Measurements from ENCODE around the gene ARHGAP26. TPM values are rescaled to one million over a fixed set of nuclear protein-coding genes. Genes with fewer than 3 reads are reported as not detected.
A peak's percentile ranks its signal among the peaks of the same experiment; 100 is the strongest.
"Not testable (repeated sequence)": the region's sequence is repeated elsewhere in the genome, so short reads cannot be mapped to it uniquely, and the experiment has no call there.

ARHGAP26 gene
- total RNA-seq, 1 donor from 2014 or later, result 18.7 TPM

GRCh38 chr5:143085319-143085917 lies 315.2 kb downstream of the ARHGAP26 start:
- Mint-ChIP-seq H3K36me3 (peaks cover 4% of the 10 kb centered on the region), H3K4me3 (no peak overlapping the region), H3K27me3 (no peaks in the 10 kb centered on the region), H3K27ac (no peak overlapping the region), H3K9me3 (no peaks in the 10 kb centered on the region), H3K4me1 (ENCODE audit: unreplicated experiment) (peaks cover 10% of the 10 kb centered on the region)
- DNase-seq (ENCODE audit: extremely low spot score, unreplicated experiment), result no peak
- TF ChIP-seq CTCF (conservative IDR thresholded peaks at IDR 0.05), result no peak

- no peak overlapping the region for H3K4me3 Mint-ChIP-seq
- no peak for TF ChIP-seq CTCF (conservative IDR thresholded peaks at IDR 0.05)
- H3K27me3 Mint-ChIP-seq, result no peaks in the 10 kb centered on the region
- no peak for DNase-seq (ENCODE audit: extremely low spot score, unreplicated experiment)
- peaks cover 10% of the 10 kb centered on the region for H3K4me1 Mint-ChIP-seq (ENCODE audit: unreplicated experiment)
- no peak overlapping the region for H3K27ac Mint-ChIP-seq
- no peaks in the 10 kb centered on the region for H3K9me3 Mint-ChIP-seq
- H3K36me3 Mint-ChIP-seq, result peaks cover 4% of the 10 kb centered on the region
These were observed 316.4 kb downstream of the ARHGAP26 start for GRCh38 chr5:143086546-143086907.

GRCh38 chr5:143086908-143087637 lies 316.9 kb downstream of the ARHGAP26 start:
- no peak for TF ChIP-seq CTCF (conservative IDR thresholded peaks at IDR 0.05)
- Mint-ChIP-seq H3K9me3 (no peaks in the 10 kb centered on the region), H3K4me3 (no peak overlapping the region), H3K36me3 (peaks cover 4% of the 10 kb centered on the region), H3K27ac (peak overlapping the region; percentile 44), H3K27me3 (no peaks in the 10 kb centered on the region), H3K4me1 (ENCODE audit: unreplicated experiment) (peaks cover 10% of the 10 kb centered on the region)
- DNase-seq (ENCODE audit: extremely low spot score, unreplicated experiment), result no peak

- peaks cover 20% of the 10 kb centered on the region for H3K4me1 Mint-ChIP-seq (ENCODE audit: unreplicated experiment)
- H3K27ac Mint-ChIP-seq; H3K36me3 Mint-ChIP-seq; H3K9me3 Mint-ChIP-seq; H3K4me3 Mint-ChIP-seq; DNase-seq (ENCODE audit: extremely low spot score, unreplicated experiment); H3K27me3 Mint-ChIP-seq: not testable (repeated sequence)
These were observed 318.5 kb downstream of the ARHGAP26 start for GRCh38 chr5:143088702-143089101.

GRCh38 chr5:143090044-143090443 lies 319.9 kb downstream of the ARHGAP26 start:
- H3K27ac Mint-ChIP-seq; H3K4me3 Mint-ChIP-seq; DNase-seq (ENCODE audit: extremely low spot score, unreplicated experiment); H3K36me3 Mint-ChIP-seq; H3K9me3 Mint-ChIP-seq; H3K27me3 Mint-ChIP-seq: not testable (repeated sequence)
- peaks cover 31% of the 10 kb centered on the region for H3K4me1 Mint-ChIP-seq (ENCODE audit: unreplicated experiment)

GRCh38 chr5:143092711-143093451 lies 322.7 kb downstream of the ARHGAP26 start:
- H3K27ac Mint-ChIP-seq; DNase-seq (ENCODE audit: extremely low spot score, unreplicated experiment); H3K4me3 Mint-ChIP-seq; H3K9me3 Mint-ChIP-seq; H3K36me3 Mint-ChIP-seq; H3K27me3 Mint-ChIP-seq: not testable (repeated sequence)
- H3K4me1 Mint-ChIP-seq (ENCODE audit: unreplicated experiment), result peaks cover 21% of the 10 kb centered on the region

Data from type B pancreatic cell (in vitro differentiated cells).